SKM-1 (cell line): ENCODE data around the gene WASF2.
"Not testable (repeated sequence)": the region's sequence is repeated elsewhere in the genome, so short reads cannot be mapped to it uniquely, and the experiment has no call there.

ENCODE experiments used
- DNase-seq: peaks from one replicate; lab custom pipeline; 2025; ENCODE audit not compliant: unreplicated experiment; lab: John Stamatoyannopoulos, UW

Gene WASF2

DNA sequence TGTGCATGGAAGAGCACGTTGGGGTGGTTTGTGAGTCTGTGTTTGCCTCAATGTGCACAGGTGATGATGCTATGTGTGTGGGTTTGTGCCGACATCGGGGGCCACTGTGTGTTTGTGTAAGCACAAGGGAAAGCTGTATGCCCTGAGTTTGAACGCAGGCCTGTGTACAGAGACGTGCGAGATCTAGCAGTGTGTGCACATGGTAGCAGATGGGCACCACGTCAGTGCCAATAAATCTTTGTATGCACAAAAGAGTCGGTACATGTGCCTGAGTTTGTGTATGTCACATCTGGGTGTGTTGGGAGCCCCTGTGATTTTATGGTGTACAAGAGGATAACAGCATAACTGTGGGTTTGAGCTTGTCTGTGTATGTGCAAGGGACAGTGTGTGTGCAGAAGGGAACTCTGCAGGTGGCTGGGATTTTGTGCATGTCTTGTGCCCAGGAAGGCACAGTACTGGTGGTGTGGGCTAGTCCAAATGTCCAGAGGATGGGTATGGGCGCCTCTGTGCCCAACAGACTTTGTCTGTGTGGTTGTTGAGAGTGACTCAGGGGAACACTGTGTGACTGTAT is 32.0 kb upstream of the WASF2 start:
- no peak for DNase-seq

DNA sequence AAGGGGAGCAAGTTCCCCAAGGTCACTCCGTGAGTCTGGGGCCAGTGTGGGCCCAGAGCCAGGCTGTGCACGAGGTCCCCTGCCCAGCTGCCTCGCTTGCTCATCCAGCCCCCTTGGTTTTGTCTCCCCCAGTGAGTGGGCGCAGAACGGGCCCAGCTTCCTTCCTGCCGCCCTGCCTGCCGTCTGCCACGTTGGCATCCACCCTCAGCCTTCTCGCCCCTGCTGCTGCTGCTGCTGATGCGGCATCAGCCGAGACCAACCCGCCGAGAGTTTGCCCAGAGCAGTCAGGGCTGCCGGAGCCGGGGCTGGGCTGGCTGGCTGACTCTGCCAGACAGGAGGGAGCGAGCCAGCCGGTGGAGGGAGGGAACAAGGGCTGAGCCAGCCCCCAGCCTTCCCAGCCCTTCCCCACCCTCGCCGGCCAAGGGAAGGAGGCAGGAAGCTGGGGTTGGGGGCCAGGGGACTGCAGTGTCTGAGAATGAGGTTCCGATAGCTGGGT is 31.4 kb upstream of the WASF2 start:
- no peak for DNase-seq

DNA sequence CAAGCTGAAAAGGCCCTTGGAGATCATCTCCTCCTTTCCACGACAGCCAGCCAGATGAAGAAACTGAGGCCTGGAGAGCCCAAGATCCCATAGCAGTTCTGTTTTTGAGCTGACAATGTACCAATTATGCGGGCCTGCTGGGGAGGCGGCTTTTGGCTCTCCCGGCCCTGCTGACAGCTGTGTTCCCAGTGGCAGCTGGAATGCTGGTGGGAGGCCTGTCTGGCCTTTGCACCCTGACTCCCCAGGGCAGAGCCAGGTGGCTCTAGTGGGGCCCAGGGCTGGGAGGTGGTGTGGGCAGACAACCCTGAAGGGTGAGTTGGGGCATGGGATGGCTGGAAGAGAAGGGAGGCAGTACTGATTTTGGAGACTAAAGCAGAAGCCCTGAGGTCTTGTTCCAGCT is 30.7 kb upstream of the WASF2 start:
- DNase-seq, result no peak

DNA sequence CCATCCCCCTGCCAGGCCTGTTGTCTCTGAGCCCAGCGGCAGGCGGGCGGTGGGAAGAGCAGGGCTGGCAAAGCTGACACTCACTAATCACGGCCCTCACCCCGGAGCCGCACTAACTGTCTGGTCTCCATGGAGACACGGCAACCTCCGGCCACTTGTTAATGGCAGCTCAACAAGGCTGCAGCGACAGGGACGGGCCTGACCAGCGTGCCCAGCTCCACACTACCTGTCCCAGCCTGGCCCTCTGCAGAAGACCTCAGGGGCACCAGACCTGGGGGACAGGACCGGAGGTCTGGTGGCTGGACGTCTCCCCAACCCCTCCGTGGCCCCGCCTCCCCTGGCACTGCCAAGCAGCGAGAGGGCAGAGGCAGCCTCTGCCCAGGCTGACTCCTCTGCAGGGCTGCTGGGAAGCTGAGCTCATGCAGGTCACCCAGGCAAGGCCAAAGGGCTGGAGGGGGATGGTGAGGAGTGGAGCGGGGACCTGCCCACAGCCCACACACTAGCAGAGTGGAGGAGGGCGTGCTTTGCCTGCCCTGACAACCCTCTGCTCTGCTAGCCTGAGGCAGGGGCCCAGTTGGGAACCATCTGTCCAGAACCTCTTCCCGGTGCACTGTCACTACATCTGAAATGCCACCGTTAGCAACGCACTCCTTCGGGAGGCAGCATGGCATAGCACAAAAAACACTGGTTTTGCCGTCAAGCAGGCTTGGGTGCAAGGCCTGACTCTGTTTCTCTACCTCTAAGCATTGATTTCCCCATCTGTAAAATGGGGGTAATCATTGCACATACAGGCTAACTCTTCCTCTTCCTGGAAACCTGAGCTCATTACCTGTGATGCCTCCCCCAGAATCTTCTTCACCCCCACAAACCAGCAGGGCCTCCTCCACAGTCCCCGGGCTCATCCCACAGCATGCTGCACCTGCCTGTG is 29.6 kb upstream of the WASF2 start:
- DNase-seq, result no peak

DNA sequence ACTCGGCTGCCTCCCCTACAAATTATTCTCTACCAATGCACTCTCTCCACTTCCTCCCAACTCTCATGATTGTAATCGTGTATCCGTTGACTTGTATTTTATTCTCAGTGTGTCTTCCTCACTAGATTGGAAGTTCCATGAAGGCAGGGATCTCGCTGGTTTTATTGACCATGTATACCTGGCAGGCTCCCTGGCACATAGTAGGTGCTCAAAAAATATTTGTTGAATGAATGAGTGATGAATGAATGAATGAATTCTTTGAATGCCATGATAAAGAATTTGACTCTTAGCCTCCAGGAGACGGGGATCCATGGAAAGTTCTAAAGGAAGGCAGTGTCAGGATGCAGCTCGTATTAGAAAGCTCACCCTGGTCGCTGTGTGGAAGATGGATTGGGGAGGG is 28.8 kb upstream of the WASF2 start:
- DNase-seq, result no peak

DNA sequence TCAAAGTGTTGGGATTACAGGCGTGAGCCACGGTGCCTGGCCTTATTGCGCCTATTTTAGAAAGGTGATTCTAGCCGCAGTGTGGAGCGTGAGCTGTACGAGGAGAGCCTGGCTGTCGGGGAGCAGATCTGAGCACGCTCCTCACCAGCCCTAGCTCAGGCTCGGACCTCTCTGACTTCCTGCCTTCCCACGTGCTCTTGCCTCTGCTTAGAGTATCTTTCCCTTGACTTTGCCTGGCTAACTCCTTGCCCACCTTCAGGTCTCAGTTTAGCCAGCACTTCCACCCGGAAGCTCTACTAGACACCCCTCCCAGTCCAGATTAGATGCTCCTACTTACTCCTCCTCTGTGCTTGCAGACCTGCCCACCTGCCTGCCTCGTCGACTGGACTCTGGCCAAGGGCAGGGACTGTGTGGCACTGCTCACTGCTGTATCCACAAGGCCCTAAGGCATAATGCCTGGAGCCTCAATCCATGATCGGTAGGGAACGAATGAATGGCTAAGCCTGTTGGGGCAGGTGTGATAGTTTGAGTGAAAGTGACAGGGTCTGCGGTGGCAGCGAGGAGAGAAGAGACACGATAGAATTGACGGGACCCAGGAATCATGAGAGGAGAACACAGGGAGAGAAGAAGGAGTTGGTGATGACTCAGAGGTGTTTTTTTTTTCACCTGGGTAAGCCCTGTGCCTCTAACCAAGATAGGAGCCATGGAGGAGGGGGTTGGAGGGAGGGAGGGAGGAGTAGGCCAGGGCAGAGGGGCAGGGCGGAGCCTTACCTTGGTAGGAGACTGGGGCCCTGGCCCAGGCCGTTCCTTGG is 28.1 kb upstream of the WASF2 start:
- no peak for DNase-seq

DNA sequence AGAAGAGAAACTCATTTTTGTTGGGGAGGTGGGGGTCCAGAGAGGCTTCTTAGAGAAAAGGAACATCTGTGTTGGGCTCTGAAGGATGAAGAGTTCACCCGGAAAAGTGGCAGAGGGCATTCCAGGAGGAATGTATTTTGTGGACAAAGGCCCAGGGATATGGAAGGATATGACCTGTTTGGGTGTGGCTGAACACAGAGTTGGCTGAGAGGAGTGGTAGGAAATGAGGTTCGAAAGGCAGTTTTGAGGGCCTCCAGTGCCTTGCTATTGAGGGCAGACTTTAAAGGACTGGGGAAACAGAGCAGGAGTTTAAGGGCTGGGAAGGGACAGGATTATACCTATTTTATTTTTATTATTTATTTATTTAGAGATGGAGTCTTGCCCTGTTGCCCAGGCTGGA is 27.3 kb upstream of the WASF2 start:
- DNase-seq, result no peak

DNA sequence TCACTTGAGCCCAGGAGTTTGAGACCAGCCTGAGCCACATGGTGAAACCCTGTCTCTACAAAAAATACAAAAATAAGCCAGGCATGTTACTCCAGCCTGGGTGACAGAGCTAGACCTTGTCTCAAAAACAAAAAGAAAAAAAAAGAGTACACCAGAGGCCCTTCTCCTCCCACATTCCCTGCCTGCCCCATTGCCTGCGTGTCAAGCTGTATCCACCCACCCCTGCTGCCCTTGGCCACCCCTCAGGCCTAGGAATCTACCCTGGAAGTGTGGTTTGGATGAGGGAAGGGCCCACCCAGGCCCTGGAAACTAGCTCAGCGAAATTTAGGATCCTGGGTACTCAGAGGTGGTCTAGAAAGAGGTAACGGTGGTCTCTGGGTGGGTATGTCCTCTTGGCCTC is 25.7 kb upstream of the WASF2 start:
- DNase-seq, result no peak

DNA sequence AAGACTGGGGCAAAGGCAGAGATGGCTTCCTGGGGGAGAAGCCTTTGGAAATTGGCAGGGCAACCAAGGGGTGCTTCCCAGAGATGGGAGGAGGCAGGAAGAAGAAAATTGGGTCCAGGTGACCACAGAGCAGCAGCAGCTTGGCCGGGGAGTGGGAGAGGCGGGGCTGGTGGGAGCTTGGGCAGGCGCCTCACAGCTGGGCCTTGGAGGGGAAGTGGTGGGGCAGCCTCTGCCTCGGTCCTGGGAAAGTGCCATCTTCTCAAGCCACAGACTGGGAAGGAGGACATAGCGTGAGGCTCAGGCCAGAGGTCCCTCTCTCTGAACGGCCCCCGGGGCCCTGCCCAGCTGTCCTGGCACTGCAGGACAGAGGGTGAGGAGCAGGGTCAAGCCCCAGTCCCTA is 24.0 kb upstream of the WASF2 start:
- DNase-seq, result no peak

DNA sequence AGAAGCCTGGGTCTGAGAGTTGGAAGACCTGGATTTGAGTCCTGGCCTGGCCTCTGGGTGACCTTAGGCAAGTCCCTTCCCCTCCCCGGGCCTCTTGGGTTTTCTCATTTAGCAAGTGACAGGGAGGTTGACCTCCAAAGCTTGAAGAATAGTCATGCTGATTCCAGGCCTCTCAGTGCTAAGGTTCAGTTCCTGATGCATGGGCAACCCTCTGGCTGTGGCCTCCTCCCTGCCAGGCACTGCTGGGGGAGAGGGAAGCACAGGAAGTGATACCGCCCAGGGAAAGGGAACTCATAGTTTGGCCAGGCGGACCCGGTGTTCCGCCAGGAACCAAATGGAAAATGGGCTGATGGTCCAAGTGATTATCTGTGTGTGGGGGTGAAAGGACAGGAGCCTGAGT is 23.6 kb upstream of the WASF2 start:
- no peak for DNase-seq

DNA sequence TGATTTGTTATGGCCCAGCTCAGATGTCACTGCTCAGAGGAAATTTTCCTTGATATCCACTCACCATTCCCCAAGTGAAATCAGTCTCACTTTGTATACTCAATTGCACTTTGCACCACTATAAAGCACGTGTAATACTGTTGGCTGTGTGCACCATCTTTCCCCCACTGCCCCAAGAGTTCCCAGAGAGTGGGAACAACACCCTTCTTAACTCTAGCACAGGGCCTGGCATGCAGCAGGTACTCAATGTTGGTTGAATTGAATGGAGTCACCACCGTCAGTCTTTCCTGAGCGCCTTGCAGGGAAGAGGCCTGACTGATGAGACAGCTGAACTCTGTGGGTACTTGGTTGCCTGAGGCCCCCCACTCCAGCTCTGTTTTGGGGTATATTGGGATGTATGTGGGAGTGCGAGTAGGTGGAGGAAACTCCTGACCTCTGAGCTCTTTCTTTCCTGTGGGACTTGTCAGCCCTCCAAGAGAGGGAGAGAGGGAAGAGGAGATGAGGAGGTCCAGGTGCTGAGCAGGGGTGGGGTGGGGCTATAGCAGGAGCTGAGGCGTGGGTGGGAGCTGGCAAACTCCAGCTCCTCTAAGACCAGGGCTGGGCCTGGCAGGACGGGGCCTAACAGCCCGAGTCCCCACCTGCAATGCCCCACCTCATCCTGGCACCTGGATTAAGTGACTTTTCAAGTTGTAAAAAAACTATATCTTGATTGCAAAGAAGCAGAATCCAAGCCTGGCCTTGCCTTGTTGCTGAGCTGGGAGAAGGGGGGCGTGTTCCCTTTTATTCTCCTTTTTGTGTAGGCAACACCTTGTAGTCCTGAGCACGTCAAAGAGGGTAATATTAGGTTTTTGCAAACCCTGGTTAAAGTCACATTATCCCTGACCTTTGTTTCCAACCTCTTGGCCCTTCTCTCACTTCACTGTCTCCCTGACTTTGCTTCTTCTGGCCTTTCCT is 19.4 kb upstream of the WASF2 start:
- no peak for DNase-seq

DNA sequence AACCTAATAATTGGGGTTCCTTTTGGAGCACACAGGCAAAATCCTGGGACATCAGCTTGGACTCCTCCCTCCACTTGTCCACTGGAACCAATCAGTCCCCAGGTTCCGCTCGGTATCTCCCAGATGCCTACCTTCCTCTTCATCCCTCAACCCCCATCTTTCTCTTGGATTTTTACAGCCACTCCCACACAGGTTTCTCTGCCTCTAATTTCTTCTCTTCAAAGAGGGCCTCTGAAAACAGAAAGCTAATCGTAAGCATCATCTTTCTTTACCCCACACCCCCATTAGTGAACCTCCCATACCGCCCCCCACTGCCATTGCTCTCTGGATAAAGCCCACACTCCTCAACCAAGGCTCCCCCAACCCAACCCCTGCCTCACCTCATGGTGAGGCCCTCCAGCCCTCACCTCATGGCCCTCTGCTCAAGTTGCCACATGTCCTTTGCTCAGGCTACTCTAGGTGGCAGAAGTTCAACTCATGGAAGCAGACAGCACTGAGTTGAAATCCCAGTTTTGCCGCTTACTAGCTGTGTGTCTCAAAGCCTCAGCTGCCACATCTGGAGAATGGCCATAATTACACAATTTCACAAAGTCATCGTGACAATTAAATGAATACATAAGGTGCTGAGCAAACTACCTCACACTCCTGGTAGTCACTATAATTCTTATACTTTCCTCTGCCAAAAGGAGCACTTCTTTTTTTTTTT is 18.1 kb upstream of the WASF2 start:
- DNase-seq, result no peak

DNA sequence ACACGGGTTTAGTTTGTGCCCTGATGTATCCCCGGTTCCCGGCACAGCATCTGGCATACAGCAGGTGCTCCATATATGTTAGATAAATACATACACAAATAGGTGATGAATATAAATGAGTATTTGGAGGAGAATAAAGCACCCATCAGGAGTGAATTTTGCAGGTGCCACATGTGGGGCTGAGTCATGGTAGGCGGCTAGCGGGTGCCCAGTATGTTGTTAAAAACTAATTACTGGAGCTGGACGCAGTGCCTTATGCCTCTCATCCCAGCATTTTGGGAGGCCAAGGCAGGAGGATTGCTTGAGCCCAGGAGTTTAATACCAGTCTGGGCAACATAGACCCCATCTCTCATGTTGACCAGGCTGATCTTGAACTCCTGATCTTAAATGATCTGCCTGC is 16.7 kb upstream of the WASF2 start:
- no peak for DNase-seq

DNA sequence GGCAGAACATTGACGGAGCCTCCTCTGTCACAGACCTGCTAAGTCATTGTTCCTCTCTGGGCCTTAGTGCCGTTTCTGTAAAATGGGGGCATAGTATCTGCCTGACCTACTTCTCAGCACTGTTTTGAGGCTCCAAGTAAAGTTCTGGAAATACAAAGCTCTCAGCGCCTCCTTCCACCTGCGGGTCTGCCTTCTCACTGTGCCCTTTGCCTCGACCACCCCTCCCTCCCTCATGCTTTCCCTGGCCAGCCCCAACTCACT is 15.4 kb upstream of the WASF2 start:
- no peak for DNase-seq

DNA sequence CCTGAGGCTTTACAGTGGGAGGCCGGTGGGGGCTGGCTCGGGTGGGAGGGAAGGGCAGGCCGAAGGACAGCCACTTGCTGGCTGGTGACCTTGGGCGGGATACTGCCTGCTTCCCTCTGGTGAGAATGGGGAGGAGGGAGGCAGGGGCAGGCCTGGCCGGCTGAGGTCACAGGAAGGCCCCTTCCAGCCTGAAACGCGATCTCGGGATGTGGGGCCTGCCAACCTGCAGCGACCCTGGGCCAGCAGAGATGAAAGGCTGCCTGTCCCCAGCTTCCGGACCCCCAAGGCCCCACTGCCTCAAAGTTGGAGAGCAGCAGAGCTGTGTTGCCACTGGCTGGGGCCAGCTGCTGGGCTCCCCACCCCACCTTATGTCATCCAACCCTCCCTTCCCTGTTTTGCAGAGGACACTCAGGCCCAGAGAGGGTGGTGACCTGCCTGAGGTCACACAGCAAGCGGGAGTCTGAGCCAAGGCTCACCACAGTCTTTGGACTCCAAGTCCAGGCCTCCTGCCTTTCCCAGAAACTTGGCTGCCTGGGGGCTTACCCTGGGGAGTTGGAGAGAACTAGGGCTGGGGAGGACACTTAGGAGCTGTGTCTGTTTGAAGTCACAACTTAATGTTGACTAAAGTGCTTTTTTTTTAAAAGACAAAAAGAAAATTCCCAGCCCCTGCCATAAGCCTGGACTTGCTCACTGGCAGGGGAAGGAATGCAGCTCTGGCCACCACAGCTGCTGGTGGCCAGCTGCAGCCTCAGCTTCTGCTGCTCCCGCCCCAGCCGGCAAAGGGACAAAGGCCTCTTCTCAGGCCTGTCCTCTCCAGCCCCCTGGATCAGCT is 14.8 kb upstream of the WASF2 start:
- DNase-seq, result no peak

DNA sequence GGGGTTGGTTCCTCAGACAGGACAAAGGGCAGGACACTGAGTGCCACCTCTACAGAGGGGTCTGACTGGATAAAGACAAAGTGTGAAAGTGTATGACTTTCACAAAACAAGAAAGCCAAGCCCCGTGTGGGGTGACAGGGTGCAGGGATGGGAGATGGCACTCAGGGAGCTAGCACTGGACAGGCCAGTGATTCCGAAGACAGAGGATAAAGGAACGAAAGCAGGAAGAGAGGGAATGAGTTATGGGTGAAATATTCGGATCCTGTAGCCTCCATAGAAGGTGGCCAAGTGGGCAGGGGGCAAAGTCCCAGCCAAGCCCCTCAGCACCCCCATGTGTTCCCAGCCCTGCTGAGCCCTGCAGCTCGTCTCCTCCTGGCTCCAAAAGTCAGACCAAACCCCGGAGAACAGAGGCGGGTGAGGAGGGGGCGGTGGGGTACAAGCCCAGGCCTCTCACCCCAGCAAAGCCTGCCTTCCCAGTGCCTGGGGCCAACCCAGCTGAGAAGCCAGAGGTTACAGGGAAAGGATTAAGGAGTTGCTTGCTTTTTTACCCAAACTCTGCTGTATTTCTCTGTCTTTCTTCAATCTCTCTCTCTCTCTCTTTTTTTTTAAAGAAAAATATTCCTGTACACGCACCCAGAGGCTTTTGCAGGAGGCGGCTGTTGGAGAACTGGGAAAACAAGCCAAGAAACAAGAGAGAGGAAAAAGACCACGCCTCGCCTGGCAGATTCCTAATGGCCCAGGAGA is 14.0 kb upstream of the WASF2 start:
- DNase-seq, result no peak

DNA sequence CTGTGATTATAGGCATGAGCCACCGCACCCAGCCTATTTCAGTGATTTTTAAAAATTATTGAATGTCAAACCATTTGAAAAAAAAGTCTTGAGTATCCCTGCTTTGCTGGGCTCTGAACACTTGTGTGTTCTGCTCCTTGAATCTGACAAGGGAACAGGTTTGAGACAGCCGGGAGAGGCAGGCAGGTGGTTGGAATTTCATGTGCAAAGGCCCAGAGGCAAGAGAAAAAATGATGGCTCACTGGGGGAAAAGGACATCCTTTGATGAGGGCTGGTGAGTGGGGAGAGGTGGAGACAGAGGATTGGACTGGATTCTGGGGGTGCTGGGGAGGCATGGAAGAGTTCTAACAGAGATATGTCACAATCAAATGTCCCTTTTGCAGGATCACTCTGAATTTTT is 13.1 kb upstream of the WASF2 start:
- no peak for DNase-seq

DNA sequence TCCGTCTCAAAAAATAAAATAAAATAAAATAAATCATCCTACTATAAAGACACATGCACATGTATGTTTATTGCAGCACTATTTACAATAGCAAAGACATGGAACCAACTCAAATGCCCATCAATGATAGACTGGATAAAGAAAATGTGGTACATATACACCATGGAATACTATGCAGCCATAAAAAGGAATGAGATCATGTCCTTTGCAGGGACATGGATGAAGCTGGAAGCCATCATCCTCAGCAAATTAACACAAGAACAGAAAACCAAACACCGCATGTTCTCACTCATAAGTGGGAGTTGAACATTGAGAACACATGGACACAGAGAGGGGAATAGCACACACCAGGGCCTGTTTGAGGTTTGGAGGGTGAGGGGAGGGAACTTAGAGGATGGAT is 11.2 kb upstream of the WASF2 start:
- not testable (repeated sequence) for DNase-seq

DNA sequence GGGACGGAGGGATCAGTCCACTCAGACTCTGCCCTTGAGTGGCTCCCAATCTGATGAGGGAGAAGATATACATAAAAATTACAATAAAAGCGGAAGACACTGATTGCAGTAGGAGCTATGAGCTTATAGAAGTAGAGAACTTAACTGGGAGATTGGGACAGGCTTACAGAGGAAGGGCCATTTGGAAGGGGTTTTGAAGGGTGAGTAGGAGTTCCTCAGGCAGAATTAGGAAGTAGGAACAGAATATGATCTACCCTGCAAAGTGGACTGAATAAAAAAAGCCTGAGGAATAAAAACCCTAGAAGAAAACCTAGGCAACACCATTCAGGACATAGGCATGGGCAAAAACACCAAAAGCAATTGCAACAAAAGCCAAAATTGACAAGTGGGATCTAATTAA is 9.2 kb upstream of the WASF2 start:
- DNase-seq, result no peak
